ENCODE data around the gene GRK1. TPM values are rescaled to one million over a fixed set of nuclear protein-coding genes. Genes with fewer than 3 reads are reported as not detected.

The GRK1 gene
- total RNA-seq, 1 donor from 2014 or later, result not detected

DNA sequence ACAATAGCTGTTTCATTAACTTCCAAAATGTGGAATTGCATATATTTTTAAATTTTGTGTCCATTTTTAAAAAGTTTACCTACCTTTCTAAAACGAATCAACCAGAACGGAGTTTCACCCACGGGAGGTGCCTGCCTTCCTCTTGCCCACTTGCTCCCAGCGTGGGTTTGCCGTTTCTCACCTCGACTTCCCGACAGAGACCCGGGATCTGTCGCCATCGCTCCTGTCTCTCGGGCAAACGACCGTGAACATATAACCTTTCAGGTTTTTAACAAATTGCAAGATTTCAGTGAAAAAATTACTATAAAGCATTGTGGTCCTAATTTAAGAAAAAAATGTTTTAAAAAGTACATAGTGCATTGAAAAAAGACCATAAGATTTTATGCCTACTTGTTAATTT, 96.2 kb downstream of the GRK1 start:
- DNase-seq, result no peak

DNA sequence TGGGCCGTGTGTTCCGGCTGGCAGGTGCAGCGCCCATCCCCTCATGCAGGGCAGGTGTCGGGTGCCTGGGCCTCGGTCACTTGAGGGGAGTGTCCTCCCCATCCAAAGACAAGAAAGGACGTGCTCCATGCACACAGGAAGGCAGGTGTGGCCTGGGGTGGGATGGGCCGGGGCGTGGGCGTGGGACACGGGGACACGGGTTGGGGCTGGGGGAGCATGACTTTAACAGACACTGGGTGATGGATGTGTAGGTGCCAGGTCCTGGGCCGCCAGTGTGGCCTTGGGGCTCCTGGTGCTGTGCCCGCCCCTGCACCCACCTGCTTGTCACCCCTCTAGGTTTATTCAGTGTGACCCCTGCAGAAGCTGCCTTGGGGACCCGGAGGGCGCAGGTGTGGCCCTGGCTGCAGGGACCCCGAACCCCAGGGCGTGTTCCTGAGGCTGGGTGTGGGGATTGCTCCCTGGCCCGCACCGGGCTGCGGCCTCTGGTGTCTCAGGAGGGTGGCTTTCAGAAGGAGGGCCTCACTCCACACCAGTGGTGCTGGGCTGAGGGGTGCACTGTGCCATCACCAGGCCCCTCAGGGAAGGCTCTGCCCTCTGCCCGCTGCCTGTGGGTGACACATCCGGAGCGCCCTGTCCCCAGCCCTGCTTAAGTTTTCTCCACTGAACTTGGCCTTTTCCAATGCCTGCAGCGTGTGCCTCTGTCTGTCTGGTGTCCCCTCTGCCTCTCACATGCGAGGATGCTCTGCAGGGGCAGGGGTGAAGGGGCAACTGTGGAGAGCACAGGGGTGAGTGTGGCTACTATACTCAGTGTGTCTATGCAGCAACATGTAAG, 97.2 kb downstream of the GRK1 start:
- DNase-seq, result no peak

GRCh38 chr13:113764793-113765563, 98.0 kb downstream of the GRK1 start:
- DNase-seq, result no peak

- DNase-seq, result no peak
These were observed 98.5 kb downstream of the GRK1 start for GRCh38 chr13:113765564-113765910.

DNA sequence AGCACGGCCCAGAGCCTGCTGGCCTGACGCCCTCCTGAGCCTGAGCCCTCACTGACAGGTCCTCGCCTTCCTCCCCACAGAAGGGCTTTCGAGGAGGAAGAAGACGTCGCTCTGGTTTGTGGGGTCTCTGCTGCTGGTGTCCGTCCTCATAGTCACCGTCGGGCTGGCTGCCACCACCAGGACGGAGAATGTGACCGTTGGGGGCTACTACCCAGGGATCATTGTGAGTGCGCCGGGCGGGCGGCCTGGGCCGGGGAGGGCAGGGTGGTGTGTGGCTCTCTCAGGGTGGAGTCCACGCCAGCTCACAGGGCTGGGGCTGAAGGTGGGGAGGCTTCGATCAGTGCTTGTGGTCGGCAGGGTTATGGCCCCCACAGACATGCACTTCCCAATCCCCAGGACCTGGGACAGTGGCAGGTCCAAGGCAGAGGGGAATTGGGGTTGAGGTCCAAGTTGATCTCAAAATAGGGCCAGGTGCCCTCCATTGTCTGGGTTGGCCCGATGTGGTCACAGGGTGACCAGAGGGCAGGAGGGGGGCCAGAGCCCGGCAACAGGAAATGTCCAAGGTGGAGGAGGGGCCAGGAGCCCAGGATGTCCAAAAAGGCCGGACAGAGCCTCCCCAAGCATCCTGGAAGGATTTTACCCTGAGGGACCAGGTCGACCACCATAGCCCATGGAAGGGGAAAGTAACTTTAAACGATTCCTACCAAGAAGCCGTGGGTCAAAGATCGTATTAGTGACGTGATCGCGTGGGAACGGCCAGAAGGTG, 99.2 kb downstream of the GRK1 start:
- no peak for DNase-seq

GRCh38 chr13:113767366-113767765, 100.3 kb downstream of the GRK1 start:
- DNase-seq, result no peak

DNA sequence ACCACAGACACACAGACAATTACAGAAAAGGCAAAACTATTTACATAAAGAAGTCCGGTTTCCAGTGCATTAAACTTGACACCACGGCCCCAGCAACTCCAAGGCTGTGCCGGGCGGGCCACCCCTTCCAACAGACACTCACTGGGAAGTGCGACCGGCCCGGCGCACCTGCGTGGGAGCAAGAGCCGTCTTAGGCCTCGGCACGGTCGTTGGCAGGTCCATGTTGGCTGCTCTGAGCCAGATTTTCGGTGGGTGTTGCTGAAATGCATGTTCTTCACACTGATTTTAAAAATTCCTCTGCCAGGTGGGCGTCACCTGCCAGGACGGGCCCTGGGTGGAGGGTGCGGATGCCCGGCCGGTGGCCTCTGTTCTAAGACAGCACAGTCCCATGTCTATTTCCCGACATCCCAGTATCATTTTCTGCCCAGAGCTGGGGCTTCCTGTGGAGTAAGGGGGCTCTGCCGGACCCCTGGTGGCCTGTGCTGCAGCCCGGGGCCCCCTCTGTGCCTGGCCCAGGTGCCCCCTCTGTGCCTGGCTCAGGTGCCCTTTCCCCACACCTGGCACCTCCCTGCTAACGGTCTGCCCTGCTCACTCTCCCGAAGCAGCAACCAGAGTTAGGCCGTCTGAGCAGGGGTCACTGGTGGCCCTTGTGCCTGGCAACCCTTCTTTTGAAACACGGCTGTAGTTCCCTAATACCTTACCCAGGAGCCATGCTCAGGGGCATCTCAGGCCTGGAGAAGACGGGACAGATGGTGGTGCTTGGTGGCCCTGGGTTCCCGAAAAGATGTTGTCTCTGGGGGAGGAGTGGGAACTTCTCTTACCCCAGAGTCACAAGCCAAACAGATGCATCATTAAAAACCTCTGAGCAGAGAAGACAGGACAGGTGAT, 101.2 kb downstream of the GRK1 start:
- DNase-seq, result no peak

GRCh38 chr13:113769106-113769505, 102.1 kb downstream of the GRK1 start:
- DNase-seq, result no peak

DNA sequence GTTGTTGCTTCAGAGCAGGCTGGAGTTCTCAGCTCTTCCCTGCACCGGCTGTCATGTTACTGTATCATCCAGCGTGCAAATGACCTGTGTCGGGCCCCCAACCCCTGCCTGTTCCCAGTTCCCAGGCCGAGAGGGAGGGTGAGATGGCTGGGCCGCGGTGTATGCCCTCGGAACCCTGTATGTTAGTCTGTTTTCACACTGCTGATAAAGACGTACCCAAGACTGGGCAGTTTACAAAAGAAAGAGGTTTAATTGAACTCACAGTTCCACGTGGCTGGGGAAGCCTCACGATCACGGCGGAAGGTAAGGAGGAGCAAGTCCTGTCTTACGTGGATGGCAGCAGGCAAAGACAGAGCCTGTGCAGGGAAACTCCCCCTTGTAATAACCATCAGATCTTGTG, 102.9 kb downstream of the GRK1 start:
- DNase-seq, result no peak

DNA sequence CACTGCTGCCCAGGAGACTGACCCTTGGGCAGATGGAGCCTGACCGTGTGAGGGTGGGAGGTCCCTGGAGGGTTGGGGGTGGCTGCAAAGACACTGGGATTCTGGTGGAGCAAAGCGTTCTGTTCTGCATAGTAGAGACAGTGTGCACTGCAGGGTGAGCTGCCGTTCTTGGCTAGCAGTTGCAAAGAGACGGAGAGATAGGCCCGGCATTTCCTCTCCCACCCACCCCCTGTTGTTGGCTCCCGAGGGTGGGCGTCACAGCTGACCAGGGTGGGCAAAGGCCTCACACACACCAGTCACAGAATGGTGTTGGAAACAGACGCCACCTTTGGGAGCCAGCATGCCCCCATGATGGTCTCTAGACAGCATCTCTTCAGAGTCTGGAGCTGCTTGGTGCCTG, 103.4 kb downstream of the GRK1 start:
- no peak for DNase-seq

DNA sequence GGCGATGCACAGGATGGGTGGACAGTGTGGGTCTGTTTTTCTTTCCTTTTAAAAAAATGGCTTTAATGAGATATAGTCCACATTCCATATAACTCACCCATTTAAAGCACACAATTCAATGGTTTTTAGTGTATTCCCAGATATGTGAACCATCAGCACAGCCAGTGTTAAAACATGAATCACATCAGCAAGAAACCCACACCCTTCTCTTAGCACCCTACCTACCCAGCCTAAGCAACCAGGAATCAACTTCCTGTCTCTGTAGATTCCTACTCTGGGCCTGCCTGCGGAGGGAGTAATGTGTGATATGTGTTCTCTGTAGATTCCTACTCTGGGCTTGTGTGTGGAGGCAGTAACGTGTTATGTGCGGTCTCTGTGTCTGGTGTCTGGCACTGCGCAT, 103.9 kb downstream of the GRK1 start:
- DNase-seq, result peak; percentile 17

DNA sequence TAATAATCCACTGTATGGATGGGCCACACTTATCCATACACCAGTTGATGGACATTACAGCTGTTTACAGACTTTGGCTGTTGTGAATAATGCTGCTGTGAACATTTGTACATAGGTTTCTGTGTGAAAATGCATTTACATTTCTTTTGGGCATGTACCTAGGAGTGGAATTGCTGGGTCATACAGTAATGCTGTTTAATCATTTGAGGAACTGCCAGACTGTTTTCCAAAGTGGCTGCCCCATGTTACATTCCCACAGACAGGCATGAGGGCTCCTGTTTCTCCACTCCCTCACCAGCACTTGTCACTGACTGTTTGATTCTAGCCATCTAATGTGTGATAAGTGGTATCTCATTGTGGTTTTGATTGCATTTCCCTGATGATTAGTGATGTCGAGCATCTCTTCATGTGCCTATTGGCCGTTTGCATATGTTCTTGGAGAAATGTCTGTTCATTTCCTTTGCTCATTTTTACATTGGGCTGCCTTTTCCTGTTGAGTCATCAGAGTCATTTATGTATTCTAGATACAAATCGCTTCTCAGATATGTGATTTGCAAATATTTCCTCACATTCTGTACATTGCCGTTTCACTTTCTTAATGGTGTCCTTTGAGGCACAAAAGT, 104.8 kb downstream of the GRK1 start:
- peak; percentile 92 for DNase-seq

GRCh38 chr13:113774177-113775107, 107.4 kb downstream of the GRK1 start:
- DNase-seq, result peak; percentile 94

DNA sequence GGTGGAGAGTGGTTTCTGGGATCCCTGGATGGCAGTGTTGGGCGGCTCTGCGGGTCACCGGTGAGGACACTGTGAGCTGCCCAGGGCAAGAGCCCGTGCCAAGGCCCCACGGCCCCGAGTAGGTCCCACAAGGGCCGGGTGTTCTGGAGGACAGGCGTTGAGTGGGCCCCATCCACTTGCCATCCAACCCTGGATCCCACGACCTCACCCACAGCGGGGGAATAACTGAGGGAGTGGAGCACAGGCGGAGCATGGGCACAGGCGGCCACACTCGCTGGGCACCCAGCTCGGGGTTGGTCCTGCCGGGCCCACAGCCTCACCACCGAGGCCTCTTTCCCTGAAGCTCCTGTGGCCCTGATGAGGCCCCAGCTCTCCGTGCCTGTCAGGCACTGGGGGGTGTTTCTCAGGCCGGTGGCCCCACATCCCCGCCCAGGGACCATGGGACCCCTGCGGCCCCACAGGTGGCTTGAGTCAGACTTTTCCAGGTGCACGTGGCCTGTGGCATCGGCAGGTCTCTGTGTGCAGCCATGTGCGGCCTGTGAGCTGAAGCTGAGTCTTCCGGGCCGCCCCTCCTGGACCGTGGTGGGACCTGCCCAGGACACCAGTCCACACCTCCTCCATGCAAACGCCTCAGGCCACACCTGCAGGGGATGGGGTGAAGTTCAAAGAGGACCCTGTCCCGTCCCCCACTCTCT, 108.6 kb downstream of the GRK1 start:
- DNase-seq, result no peak

- no peak for DNase-seq
These were observed 109.5 kb downstream of the GRK1 start for GRCh38 chr13:113776231-113777125.

- peak; percentile 38 for DNase-seq
These were observed 110.6 kb downstream of the GRK1 start for GRCh38 chr13:113777311-113778260.

DNA sequence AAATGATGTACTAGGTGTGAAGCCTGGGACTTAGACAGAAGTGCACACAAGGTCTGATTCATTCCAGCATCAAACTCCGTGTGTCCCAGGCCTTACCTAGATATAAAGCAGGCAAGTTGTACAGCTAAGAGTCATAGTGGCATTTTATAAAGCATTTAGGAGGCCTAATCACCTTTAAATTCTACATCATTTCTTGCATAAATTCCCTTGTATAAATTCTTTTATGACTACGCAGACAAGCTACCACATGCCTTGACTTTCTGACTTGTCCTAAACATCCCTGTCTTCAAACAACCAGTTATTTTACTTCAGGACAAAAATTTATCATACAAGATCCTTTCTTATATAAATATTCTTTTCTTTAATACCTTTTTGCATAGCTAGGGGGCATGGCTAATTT, 114.6 kb downstream of the GRK1 start:
- DNase-seq, result no peak

- DNase-seq, result no peak
These were observed 115.5 kb downstream of the GRK1 start for GRCh38 chr13:113782472-113782871.
